NCI-H82 (cell line): Measurements from ENCODE around the gene PDCD11.

Experiments used
- DNase-seq: peaks from one replicate; lab custom pipeline; 2025; lab: John Stamatoyannopoulos, UW

PDCD11 gene

GRCh38 chr10:103451091-103451813 lies 54.8 kb downstream of the PDCD11 start:
- DNase-seq: peak; percentile 34

- peak; percentile 52 for DNase-seq
These were observed 55.5 kb downstream of the PDCD11 start, which contains the start of gene CALHM2 for GRCh38 chr10:103451831-103452505. Gene CALHM2, minus strand, starts transcription at chr10:103452370. Its CDS starts 2,429 bp downstream, at chr10:103449941.

GRCh38 chr10:103452506-103453230 lies 56.2 kb downstream of the PDCD11 start:
- DNase-seq: no peak

GRCh38 chr10:103454026-103454425 lies 57.6 kb downstream of the PDCD11 start:
- DNase-seq: no peak

GRCh38 chr10:103455235-103455634 lies 58.8 kb downstream of the PDCD11 start:
- DNase-seq: no peak

- DNase-seq: no peak
These were observed 59.7 kb downstream of the PDCD11 start for GRCh38 chr10:103456074-103456660.

- no peak for DNase-seq
These were observed 60.8 kb downstream of the PDCD11 start for GRCh38 chr10:103457176-103457712.

GRCh38 chr10:103457896-103458583 lies 61.6 kb downstream of the PDCD11 start:
- DNase-seq: no peak

- peak; percentile 46 for DNase-seq
These were observed 62.3 kb downstream of the PDCD11 start, which contains the start of gene CALHM1 for GRCh38 chr10:103458720-103459119. Gene CALHM1, minus strand, starts transcription at chr10:103458900. Its CDS starts 149 bp downstream, at chr10:103458751.

GRCh38 chr10:103459615-103460014 lies 63.2 kb downstream of the PDCD11 start:
- no peak for DNase-seq

GRCh38 chr10:103463499-103463898 lies 67.1 kb downstream of the PDCD11 start:
- DNase-seq: no peak

- DNase-seq: no peak
These were observed 69.2 kb downstream of the PDCD11 start for GRCh38 chr10:103465411-103466179.

- DNase-seq: no peak
These were observed 70.3 kb downstream of the PDCD11 start for GRCh38 chr10:103466734-103467133.

- DNase-seq: no peak
These were observed 71.0 kb downstream of the PDCD11 start for GRCh38 chr10:103467406-103467805.

- DNase-seq: no peak
These were observed 72.8 kb downstream of the PDCD11 start for GRCh38 chr10:103469201-103469600.

- DNase-seq: no peak
These were observed 74.6 kb downstream of the PDCD11 start for GRCh38 chr10:103470761-103471653.

- DNase-seq: no peak
These were observed 75.6 kb downstream of the PDCD11 start for GRCh38 chr10:103472005-103472404.

GRCh38 chr10:103473261-103473671 lies 76.8 kb downstream of the PDCD11 start:
- DNase-seq: no peak

- DNase-seq: no peak
These were observed 77.7 kb downstream of the PDCD11 start for GRCh38 chr10:103474077-103474476.

- DNase-seq: no peak
These were observed 79.0 kb downstream of the PDCD11 start for GRCh38 chr10:103475437-103475836.
